Heart right ventricle (tissue), 16 donors: ENCODE data around the gene ADAT3. TPM values are rescaled to one million over a fixed set of nuclear protein-coding genes. Genes with fewer than 3 reads are reported as not detected.

ENCODE experiments used
- ATAC-seq, 8 donors: fragments of 200-7000 bp; cut with Tn5 transposase; one replicate each; pipeline ENCODE4 v1.9.1; 2020; ENCODE audit warnings: mild to moderate bottlenecking in 8 of 8, moderate library complexity in 8 of 8, moderate number of reproducible peaks in 1 of 8
- DNase-seq, 2 donors: peaks; one replicate each; pipeline ENCODE4 v3.0.0-alpha.2; 2020
- H3K27ac ChIP-seq, 10 donors: fragments of 200-600 bp; sonication (generic) in 2 of 10; one replicate each; pipeline versions ENCODE4 v1.5.0 to v1.8.0; 2020 to 2022; ENCODE audit warnings: mild to moderate bottlenecking in 3 of 10
- H3K27me3 ChIP-seq, 7 donors: fragments of 200-600 bp; one replicate each; pipeline ENCODE4 v1.8.0; 2021 to 2022; ENCODE audit warnings: mild to moderate bottlenecking in 2 of 7
- H3K36me3 ChIP-seq, 9 donors: fragments of 200-600 bp; sonication (generic) in 1 of 9; one replicate each; pipeline versions ENCODE4 v1.5.0 to v1.8.0; 2020 to 2022; ENCODE audit warnings: mild to moderate bottlenecking in 2 of 9
- H3K4me1 ChIP-seq, 9 donors: fragments of 200-600 bp; sonication (generic) in 1 of 9; one replicate each; pipeline versions ENCODE4 v1.5.0 to v1.8.0; 2020 to 2022; ENCODE audit warnings: mild to moderate bottlenecking in 4 of 9
- H3K4me3 ChIP-seq, 10 donors: fragments of 200-600 bp; sonication (generic) in 2 of 10; one replicate each; pipeline versions ENCODE4 v1.5.0 to v1.8.0; 2020 to 2022; ENCODE audit warnings: mild to moderate bottlenecking in 7 of 10, moderate library complexity in 2 of 10
- H3K9me3 ChIP-seq, 11 donors: fragments of 200-600 bp in 10 of 11; sonication (generic) in 2 of 11; one replicate each; pipeline versions ENCODE4 v1.5.0 to v1.8.0; 2013 to 2022; ENCODE audit warnings: mild to moderate bottlenecking in 2 of 11, control low read depth in 1 of 11, moderate library complexity in 1 of 11
- WGBS, 2 donors: extraction: QIAGEN DNeasy Blood & Tissue Kit; methylation state at CpG; one replicate each; pipeline ENCODE4 v1.1.7; 2013; ENCODE audit warnings: inconsistent platforms in 1 of 2; 5-methylcytosine and 5-hydroxymethylcytosine counted together
- intact Hi-C, 10 donors: fragments of 100-400 bp; cut with DNase I; formaldehyde crosslinking; loops; one replicate each; pipeline versions ENCODE4 v1.11.1 to v1.14.2; 2022
- polyA plus RNA-seq, 2 donors: library from polyadenylated mRNA; stranded (reverse); fragments of 200-250 nt; gene quantifications; one replicate each; pipeline ENCODE4 v1.2.3, GENCODE V29; 2013
- total RNA-seq, 10 donors: library from RNA; stranded (reverse); fragmentation: NEBNext Ultra II Directional in 3 of 10; extraction: Animal tissue kit (Norgen Biotek cat#: 25700) in 3 of 10; gene quantifications; one replicate each; pipeline versions ENCODE4 v1.2.1 to v1.2.4, GENCODE V29; 2021 to 2023
- TF ChIP-seq, protein P1 (sequence below), 9 donors: fragments of 200-600 bp; sonication (generic) in 2 of 9; IDR thresholded peaks; one replicate each; pipeline versions ENCODE4 v1.5.0 to v1.8.0; 2021 to 2022; ENCODE audit warnings: antibody characterized with exemption in 9 of 9, mild to moderate bottlenecking in 5 of 9, moderate library complexity in 1 of 9
- donor health status: Arrhythmogenic right ventricular cardiomyopathy.
- donor health status: ischemic (EF 13 %, LVEDD 7.1; RV severe dilation, severe dysfunction).
- donor health status: healthy with polysubstance abuse.
- donor health status: DM: no; HTN: yes; CAD: no.
- donor health status: DM: no; HTN: no; CAD: no.
- donor health status: ischemic (EF 25% LVEDD 6.9; RV normal size, moderate dysfunction).
- donor health status: ischemic (EF 25% LVEDD 5.7; RV mildly dilated, moderate dysfunction).
- donor health status: healthy.
- donor health status: DM: yes; HTN: yes; CAD: no.
- donor health status: Ischemic cardiomyopathy.
- donor health status: ischemic (EF 35%, LVEDD 5.7; RV mildly dilated, moderate dysfunction).
- donor health status: nonischemic (EF 11% LVEDD 7.7; RV severe dilation, severe dysfunction).
- donor health status: DM: yes; HTN: yes; CAD: no.
- donor health status: PGD.
- donor health status: ischemic (EF 29% LVEDD 5.4; RV normal size, mild dysfunction).
- donor health status: nonischemic (EF 23%, LVEDD 6.1; RV moderate dilation, normal function).

ADAT3 gene
- total and polyA plus RNA-seq, 12 donors = 0.94 to 4.3 (median 1.6) TPM

DNA sequence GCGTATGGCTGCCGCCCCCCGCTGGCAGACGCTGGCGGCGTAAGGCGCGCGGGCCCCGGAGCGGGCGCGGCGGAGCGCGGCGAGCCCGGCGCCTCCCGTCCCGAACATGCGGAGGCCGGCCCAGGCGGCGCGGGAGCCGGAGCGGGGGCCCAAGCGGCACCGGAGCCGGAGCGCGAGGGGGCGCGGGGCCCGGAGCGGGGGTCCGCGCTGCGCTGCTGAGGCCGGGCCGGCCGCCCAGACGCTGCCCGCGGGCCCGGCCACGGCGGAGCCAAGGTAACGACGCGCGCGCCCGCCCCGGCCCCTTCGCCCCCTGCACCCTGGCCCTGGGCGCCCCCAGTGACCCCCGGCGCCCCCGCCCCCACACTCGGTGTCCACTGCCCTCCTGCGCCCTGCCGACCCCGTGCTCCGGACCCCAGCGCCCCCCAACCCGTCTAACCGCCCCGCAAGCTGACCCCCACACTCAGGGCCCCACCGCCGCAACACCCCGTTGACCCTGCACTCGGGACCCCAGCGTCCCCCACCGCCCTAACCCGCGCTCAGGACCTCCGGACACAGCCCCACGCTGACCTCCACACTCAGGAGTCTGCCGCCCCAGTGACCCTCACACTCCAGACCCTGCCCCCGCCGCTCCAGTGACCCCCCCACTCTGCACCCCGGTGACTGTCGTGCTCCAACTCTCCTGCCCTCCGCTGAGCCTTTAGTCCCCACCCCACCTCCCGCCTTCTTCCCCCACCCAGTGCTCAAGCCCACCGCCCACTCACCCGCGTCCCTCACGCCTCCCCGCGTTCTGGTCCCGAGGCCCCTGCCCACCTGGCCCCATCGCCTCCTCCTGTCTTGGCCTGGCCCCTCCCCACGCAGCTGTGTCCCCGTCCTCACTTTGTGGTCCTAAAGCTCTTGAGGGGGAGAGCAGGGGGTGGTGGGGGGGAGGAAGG, 36.2 kb downstream of the ADAT3 start, which contains the start of gene CSNK1G2:
Gene CSNK1G2, plus strand, starts transcription at position 27 of the 932 bp plus-strand sequence. CDS start 28,601 bp downstream, outside the sequence.
- WGBS, 2 donors = 0% methylated on average over 69 to 97 of the region's 97 CpGs
- TF ChIP-seq, protein P1, sequence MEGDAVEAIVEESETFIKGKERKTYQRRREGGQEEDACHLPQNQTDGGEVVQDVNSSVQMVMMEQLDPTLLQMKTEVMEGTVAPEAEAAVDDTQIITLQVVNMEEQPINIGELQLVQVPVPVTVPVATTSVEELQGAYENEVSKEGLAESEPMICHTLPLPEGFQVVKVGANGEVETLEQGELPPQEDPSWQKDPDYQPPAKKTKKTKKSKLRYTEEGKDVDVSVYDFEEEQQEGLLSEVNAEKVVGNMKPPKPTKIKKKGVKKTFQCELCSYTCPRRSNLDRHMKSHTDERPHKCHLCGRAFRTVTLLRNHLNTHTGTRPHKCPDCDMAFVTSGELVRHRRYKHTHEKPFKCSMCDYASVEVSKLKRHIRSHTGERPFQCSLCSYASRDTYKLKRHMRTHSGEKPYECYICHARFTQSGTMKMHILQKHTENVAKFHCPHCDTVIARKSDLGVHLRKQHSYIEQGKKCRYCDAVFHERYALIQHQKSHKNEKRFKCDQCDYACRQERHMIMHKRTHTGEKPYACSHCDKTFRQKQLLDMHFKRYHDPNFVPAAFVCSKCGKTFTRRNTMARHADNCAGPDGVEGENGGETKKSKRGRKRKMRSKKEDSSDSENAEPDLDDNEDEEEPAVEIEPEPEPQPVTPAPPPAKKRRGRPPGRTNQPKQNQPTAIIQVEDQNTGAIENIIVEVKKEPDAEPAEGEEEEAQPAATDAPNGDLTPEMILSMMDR (IDR thresholded peaks at IDR 0.05) = peak in 1 of 9 donors; percentile 36
- Histone ChIP-seq H3K27me3 (no peaks in the 10 kb centered on the region), H3K4me1 (peaks cover 9 to 49% (median 36%) of the 10 kb centered on the region in 9 donors), H3K4me3 (peak within 1 kb of the TSS; percentile 55 to 91 (median 72)), H3K27ac (peak within 1 kb of the TSS; percentile 95 to 100 (median 99)), H3K9me3 (no peaks in the 10 kb centered on the region), H3K36me3 (no peaks in the 10 kb centered on the region)
- DNase-seq (no peak), ATAC-seq (peak in 2 of 8 donors; percentile 0 to 4)
- intact Hi-C loops = no loop called here

DNA sequence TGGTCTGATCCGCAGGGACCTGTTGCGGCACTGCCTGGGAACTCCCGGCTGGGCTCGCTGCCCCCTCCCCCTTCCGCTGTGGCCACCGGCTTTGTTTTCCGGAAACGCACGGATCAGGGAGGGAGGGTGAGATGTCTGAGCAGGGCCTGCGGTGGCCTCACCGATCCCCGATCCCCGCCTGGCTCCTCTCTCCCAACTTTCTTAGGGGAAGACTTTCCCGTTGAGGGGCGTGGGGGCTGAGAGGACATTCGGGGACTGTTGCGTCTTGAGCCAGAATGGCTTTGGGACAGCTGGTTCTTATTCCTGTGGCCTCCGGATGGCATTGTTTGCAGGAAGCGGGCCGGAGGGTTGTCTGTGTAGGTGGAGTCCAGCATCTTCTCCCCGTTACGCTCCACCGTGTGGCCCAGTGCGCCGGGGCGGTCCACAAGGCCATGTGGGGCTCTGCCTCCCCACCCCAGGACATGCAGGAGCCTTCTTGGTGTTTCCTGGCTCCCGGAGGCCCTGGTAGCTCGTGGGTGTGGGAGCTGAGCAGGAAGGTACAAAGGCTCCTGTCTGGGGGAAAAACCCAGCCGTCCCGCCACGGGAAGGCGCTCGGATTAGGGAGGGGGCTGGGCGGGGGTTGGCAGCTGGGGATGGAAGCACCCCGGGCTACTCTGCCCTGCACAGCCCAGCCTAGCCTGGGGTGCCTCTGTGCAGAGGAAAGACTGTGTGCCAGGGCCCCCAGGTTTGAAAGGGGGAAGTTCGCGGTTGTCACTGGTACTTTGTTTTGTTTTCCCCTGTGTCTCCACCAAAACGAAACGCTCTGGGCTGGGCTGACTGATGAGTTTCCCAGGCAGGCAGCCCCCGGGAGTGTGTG, 37.1 kb downstream of the ADAT3 start:
- 4 to 6% methylated on average over 40 of the region's 40 CpGs for WGBS, 2 donors
- peaks cover 9 to 49% (median 36%) of the 10 kb centered on the region in 9 donors for H3K4me1 ChIP-seq
- peak; percentile 65 to 74 for DNase-seq

DNA sequence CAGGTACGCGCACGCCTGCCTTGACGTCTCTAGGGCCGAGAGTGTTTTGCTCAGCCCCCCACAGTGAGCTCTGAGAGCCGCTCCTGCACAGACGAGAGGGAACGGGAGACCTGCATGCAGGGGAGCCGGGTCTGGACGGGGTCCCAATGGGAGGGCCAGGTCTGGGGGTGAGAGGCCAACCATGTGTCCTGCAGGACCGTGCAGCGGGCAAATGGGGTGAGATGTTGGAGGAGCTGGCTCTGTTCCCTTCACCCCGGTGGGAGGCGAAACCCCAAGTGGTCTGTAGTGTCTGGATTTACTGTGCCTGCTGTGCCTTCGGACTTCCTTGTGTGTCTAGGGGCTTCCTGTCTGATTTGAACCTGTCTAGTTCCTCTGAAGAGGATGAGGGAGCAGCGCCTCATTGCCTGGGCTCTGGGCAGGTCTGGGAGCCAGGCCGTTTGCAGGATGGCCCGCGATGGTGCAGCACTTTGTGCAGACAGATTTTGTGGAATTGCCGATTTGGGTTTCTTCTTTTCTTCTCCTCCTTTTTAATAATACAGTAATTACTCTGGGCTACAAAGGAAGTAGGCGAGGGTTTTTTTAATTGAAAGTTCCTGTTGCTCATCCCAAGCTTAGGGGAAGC, 37.8 kb downstream of the ADAT3 start:
- DNase-seq (no peak), ATAC-seq (no peak)
- H3K4me1 ChIP-seq = peaks cover 9 to 52% (median 36%) of the 10 kb centered on the region in 9 donors
- H3K27me3 ChIP-seq = no peaks in the 10 kb centered on the region
- 38 to 47% methylated on average over 21 of the region's 21 CpGs for WGBS, 2 donors
- H3K9me3 ChIP-seq = no peaks in the 10 kb centered on the region
- TF ChIP-seq, protein P1 (IDR thresholded peaks at IDR 0.05) = no peak
- no peaks in the 10 kb centered on the region for H3K36me3 ChIP-seq
- intact Hi-C loops = no loop called here
- H3K27ac ChIP-seq = peak overlapping the region; percentile 71 to 100 (median 96)
- H3K4me3 ChIP-seq = peak overlapping the region in 9 of 10 donors; percentile 55 to 91 (median 65)

More for the DNA sequence above, 37.1 kb downstream of the ADAT3 start:
- intact Hi-C loops = no loop called here
- no peaks in the 10 kb centered on the region for H3K9me3 ChIP-seq
- TF ChIP-seq, protein P1 (IDR thresholded peaks at IDR 0.05) = peak in 2 of 9 donors; percentile 8 to 19
- no peaks in the 10 kb centered on the region for H3K27me3 ChIP-seq
- no peaks in the 10 kb centered on the region for H3K36me3 ChIP-seq
- H3K4me3 ChIP-seq = peak overlapping the region; percentile 47 to 91 (median 62)
- ATAC-seq = peak; percentile 20 to 59 (median 38)
- H3K27ac ChIP-seq = peak overlapping the region; percentile 71 to 100 (median 96)
